AG10803 (cell line): Measurements from ENCODE around the gene MRPL22.
A peak's percentile ranks its signal among the peaks of the same experiment; 100 is the strongest.

Experiments
- DNase-seq: peaks from one replicate; pipeline ENCODE4 v3.0.0; 2010; ENCODE audit warnings: low read depth
- H3K4me3 ChIP-seq: 2 replicates; pipeline ENCODE4 v1.5.1; 2011; ENCODE audit warnings: mild to moderate bottlenecking, low read length, control low read depth
- TF ChIP-seq, protein P1 (sequence below): conservative IDR thresholded peaks from 2 replicates; pipeline ENCODE4 v1.5.1; 2011; ENCODE audit warnings: mild to moderate bottlenecking, low read length, control low read depth, inconsistent platforms

Gene MRPL22

GRCh38 chr5:154940772-154941620, at the start of gene MRPL22:
Gene MRPL22, plus strand, starts transcription at chr5:154941073. Its CDS starts 38 bp downstream, at chr5:154941111.
- peak; percentile 93 for DNase-seq
- H3K4me3 ChIP-seq: peak within 1 kb of the TSS; percentile 78
- TF ChIP-seq, protein P1, sequence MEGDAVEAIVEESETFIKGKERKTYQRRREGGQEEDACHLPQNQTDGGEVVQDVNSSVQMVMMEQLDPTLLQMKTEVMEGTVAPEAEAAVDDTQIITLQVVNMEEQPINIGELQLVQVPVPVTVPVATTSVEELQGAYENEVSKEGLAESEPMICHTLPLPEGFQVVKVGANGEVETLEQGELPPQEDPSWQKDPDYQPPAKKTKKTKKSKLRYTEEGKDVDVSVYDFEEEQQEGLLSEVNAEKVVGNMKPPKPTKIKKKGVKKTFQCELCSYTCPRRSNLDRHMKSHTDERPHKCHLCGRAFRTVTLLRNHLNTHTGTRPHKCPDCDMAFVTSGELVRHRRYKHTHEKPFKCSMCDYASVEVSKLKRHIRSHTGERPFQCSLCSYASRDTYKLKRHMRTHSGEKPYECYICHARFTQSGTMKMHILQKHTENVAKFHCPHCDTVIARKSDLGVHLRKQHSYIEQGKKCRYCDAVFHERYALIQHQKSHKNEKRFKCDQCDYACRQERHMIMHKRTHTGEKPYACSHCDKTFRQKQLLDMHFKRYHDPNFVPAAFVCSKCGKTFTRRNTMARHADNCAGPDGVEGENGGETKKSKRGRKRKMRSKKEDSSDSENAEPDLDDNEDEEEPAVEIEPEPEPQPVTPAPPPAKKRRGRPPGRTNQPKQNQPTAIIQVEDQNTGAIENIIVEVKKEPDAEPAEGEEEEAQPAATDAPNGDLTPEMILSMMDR: no peak

- H3K4me3 ChIP-seq: no peak overlapping the region
- TF ChIP-seq, protein P1: no peak
- no peak for DNase-seq
Observed at GRCh38 chr5:154892369-154892771, 48.5 kb upstream of the MRPL22 start.

GRCh38 chr5:154893381-154893780, 47.5 kb upstream of the MRPL22 start:
- TF ChIP-seq, protein P1: no peak
- H3K4me3 ChIP-seq: no peak overlapping the region
- DNase-seq: no peak

GRCh38 chr5:154895606-154896561, 45.0 kb upstream of the MRPL22 start:
- no peak overlapping the region for H3K4me3 ChIP-seq
- DNase-seq: no peak
- TF ChIP-seq, protein P1: no peak

GRCh38 chr5:154896562-154897165, 44.2 kb upstream of the MRPL22 start:
- no peak for DNase-seq
- no peak overlapping the region for H3K4me3 ChIP-seq
- TF ChIP-seq, protein P1: no peak

GRCh38 chr5:154898210-154898609, 42.7 kb upstream of the MRPL22 start:
- DNase-seq: no peak
- TF ChIP-seq, protein P1: no peak
- H3K4me3 ChIP-seq: no peak overlapping the region
